GM12872 (cell line): Measurements from ENCODE around the gene KRT25.

Source experiments
- CTCF ChIP-seq: IDR thresholded peaks from 3 replicates; pipeline ENCODE4 v1.5.1; 2011; ENCODE audit warnings: low read depth, mild to moderate bottlenecking, low read length, moderate library complexity; ENCODE audit not compliant: insufficient read depth

The KRT25 gene

DNA sequence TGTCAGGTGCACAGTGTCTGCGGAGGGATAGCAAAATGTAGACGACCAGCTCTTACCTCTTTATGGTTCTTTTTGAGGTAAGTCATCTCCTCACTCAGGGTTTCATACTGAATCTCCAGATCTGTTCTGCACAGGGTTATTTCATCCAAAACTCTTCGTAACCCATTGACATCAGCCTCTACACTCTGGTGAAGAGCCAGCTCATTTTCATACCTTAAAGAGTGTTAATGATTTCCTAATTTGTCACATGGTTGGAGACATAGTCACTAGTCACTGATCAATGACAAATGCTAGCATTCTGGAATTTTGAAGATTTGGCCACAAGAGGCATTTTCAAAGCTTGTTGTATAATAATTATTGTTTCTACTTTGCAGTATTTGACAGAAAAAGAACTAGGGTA is 1.3 kb downstream of the KRT25 start:
- TF ChIP-seq CTCF: no peak

DNA sequence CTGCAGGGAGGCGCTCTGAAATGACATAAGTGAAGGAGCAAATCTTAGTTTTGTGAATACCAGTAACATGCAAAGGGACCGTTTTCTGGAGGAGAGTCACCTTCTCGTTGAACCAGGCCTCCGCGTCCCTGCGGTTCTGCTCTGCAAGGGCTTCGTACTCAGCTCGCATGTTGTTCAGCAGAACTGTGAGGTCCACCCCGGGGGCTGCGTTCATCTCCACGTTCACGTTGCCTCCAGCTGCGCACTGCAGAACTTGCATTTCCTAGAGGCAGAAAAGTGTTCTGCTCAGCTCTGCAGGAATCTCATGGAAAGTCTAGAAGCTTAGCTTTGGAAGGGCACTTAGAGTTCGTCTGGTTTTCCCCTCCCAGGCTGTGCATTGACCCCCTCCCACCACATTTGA is 4.1 kb downstream of the KRT25 start:
- no peak for TF ChIP-seq CTCF

DNA sequence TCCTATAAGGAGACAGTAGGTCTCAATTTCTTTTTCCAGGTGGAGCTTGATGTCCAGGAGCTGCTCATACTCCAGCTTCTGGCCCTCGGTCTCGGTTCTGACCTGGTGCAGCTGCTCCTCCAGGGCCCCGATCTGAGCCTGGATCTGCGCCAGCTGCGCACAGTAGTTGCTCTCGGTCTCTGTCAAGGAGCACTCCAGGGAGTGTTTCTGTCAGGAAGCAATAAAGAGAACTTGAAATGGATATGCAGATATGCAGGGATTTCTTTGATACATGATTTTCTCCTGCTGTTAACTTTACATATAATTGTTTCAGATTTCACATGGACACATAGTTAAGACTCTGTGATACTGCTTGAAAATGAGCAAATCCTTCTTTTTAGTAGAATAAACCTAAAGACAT is 4.7 kb downstream of the KRT25 start:
- no peak for TF ChIP-seq CTCF

GRCh38 chr17:40738553-40738952 is 16.6 kb downstream of the KRT25 start:
- TF ChIP-seq CTCF: no peak; the same call in 2 of the 3 replicates

DNA sequence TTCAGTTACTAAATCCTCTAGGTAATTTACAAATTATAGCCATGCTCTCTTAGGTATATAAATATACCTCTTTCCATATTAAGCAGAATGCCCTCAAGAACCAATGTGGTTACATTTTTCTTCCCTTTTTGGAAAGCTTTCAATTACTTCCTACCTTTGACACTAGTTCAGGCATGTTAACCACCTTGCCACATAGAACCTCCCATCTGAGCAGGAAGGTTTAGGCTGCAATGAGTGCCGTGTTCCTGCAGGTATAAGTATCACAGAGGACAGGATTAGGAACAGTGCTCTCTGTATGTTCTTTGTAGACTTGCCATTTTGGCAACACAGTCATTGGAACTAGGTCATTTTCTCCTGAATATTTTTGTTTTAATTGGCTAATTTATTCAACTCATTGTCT is 20.1 kb downstream of the KRT25 start:
- no peak for TF ChIP-seq CTCF

GRCh38 chr17:40734018-40734417 is 21.1 kb downstream of the KRT25 start:
- no peak for TF ChIP-seq CTCF

- TF ChIP-seq CTCF: no peak
Measured at GRCh38 chr17:40730970-40731369, 24.2 kb downstream of the KRT25 start.
